T47D (cell line): ENCODE data around the gene EDN2.

ENCODE experiments used
- DNase-seq, 2 experiments: peaks; one replicate each; pipeline versions ENCODE4 v3.0.0 to v3.0.0-alpha.2; 2011 to 2012; ENCODE audit warnings: low read depth in 1 of 2, low spot score in 1 of 2
- JUND ChIP-seq: IDR thresholded peaks from 2 replicates; pipeline ENCODE4 v1.6.1; 2012; ENCODE audit warnings: low read depth
- in situ Hi-C: cut with HindIII; loops from 2 replicates; pipeline ENCODE4 v1.10.0; 2016; ENCODE audit warnings: low sequenced_read_pairs, low pct_unique_long_range_greater_than_20kb

EDN2 gene

GRCh38 chr1:41473738-41474362 is 10.6 kb downstream of the EDN2 start:
- no peak for DNase-seq
- in situ Hi-C loops = no loop called here
- no peak for TF ChIP-seq JUND

- TF ChIP-seq JUND = no peak
- DNase-seq = no peak
- in situ Hi-C loops = no loop called here
These were observed 12.8 kb downstream of the EDN2 start for GRCh38 chr1:41471658-41472057.

GRCh38 chr1:41469706-41470105 is 14.8 kb downstream of the EDN2 start:
- in situ Hi-C loops = no loop called here
- no peak for TF ChIP-seq JUND
- DNase-seq = no peak

GRCh38 chr1:41468122-41468762 is 16.2 kb downstream of the EDN2 start:
- TF ChIP-seq JUND = no peak
- no peak for DNase-seq
- in situ Hi-C loops = no loop called here

GRCh38 chr1:41467673-41468072 is 16.8 kb downstream of the EDN2 start:
- no peak for DNase-seq
- in situ Hi-C loops = no loop called here
- TF ChIP-seq JUND = no peak

- no peak for DNase-seq
- in situ Hi-C loops = no loop called here
- TF ChIP-seq JUND = no peak
These were observed 18.3 kb downstream of the EDN2 start for GRCh38 chr1:41466146-41466545.

- TF ChIP-seq JUND = no peak
- no peak for DNase-seq
- in situ Hi-C loops = no loop called here
These were observed 18.7 kb downstream of the EDN2 start for GRCh38 chr1:41465741-41466140.

- in situ Hi-C loops = no loop called here
- DNase-seq = no peak
- no peak for TF ChIP-seq JUND
These were observed 19.6 kb downstream of the EDN2 start for GRCh38 chr1:41464885-41465284.

GRCh38 chr1:41463516-41463915 is 21.0 kb downstream of the EDN2 start:
- in situ Hi-C loops = no loop called here
- no peak for TF ChIP-seq JUND
- DNase-seq = no peak

GRCh38 chr1:41462680-41463004 is 21.8 kb downstream of the EDN2 start:
- no peak for TF ChIP-seq JUND
- in situ Hi-C loops = no loop called here

GRCh38 chr1:41461790-41462679 is 22.4 kb downstream of the EDN2 start:
- in situ Hi-C loops = no loop called here
- TF ChIP-seq JUND = no peak
- no peak for DNase-seq

More at GRCh38 chr1:41462680-41463004, 21.8 kb downstream of the EDN2 start:
- DNase-seq = no peak

- no peak for DNase-seq
- in situ Hi-C loops = no loop called here
- TF ChIP-seq JUND = no peak
These were observed 27.5 kb downstream of the EDN2 start for GRCh38 chr1:41456847-41457540.
